ENCODE results near the gene CAMTA1. TPM values are rescaled to one million over a fixed set of nuclear protein-coding genes. Genes with fewer than 3 reads are reported as not detected.

CAMTA1 gene
- total and polyA plus RNA-seq, 4 donors, result 18.0 to 93.5 (median 35.8) TPM

DNA sequence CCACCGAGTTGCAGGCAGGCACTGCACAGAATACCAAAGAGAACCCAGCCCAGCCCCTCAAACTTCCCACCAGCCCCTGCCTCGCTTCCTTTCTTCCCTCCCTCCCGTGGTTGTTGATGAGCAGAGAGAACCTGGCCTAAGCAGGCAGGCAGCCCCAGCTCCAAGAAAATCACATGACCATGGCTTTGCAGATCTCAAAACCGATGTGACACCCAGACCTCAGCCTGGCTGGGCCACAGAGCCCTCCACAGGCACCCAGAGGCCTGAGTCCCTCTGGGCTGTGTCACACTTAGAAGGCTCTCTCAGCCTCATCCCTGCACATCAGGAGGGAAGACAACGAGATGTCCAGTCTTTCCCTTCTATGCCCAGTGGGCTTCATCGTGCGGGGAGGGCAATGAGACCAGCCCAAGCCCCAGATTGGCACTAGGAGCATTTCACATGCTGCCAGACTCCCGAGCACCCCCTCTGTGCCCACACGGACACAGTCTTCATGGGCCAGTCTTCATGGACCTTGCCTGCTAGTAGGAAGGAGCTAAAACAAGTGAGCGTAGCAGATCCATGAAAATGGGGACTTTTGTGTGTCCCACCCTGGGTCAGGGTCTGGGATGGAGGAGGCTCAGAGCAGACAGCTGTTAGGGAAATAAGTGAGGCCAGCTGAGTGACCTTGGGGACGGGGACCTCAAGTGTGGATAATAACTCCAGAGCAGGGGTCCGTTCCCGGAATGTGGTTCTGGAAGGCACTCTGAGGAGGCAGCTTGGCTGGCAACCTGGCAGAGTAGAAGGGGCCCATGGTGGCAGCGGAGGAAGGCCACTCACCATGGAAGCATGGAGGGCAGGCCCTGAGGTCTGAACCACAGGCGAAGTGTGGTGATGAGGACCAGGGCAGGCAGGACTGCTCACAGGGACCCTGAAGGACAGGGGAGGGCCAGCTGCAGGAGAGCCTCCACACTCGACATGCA lies 781.4 kb downstream of the CAMTA1 start:
- no peak for DNase-seq (ENCODE audit: low spot score)
- TF ChIP-seq, protein P1, sequence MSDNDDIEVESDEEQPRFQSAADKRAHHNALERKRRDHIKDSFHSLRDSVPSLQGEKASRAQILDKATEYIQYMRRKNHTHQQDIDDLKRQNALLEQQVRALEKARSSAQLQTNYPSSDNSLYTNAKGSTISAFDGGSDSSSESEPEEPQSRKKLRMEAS (IDR thresholded peaks at IDR 0.05), result no peak
- no peak for TF ChIP-seq NR2F2 (IDR thresholded peaks at IDR 0.05)
- peaks cover 0 to 13% (median 10%) of the 10 kb centered on the region in 4 donors for H3K4me1 ChIP-seq (ENCODE audit: control insufficient read depth in 4 of 4, insufficient read depth in 4 of 4, low read length in 3 of 4)
- H3K27ac ChIP-seq (ENCODE audit: low read depth in 1 of 2, low read length in 2 of 2), result no peak overlapping the region
- H3K4me3 ChIP-seq (ENCODE audit: low read depth in 1 of 3, low read length in 3 of 3), result no peak overlapping the region
- H3K27me3 ChIP-seq (ENCODE audit: control insufficient read depth in 4 of 4, insufficient read depth in 4 of 4, low read length in 3 of 4), result no peaks in the 10 kb centered on the region
- H3K36me3 ChIP-seq (ENCODE audit: control insufficient read depth in 4 of 4, insufficient read depth in 3 of 4, low read depth in 1 of 4, low read length in 3 of 4), result no peaks in the 10 kb centered on the region
- no peaks in the 10 kb centered on the region for H3K9me3 ChIP-seq (ENCODE audit: control insufficient read depth in 4 of 4, low read length in 3 of 4)
- WGBS, result 88% methylated on average over 16 of the region's 16 CpGs
- H3K9ac ChIP-seq (ENCODE audit: low read depth in 1 of 2, low read length in 2 of 2), result no peak overlapping the region

GRCh38 chr1:7567376-7567775 lies 782.1 kb downstream of the CAMTA1 start:
- no peak for DNase-seq (ENCODE audit: low spot score)
- no peak overlapping the region for H3K9ac ChIP-seq (ENCODE audit: low read depth in 1 of 2, low read length in 2 of 2)
- no peaks in the 10 kb centered on the region for H3K9me3 ChIP-seq (ENCODE audit: control insufficient read depth in 4 of 4, low read length in 3 of 4)
- no peak overlapping the region for H3K27ac ChIP-seq (ENCODE audit: low read depth in 1 of 2, low read length in 2 of 2)
- peaks cover 0 to 14% (median 10%) of the 10 kb centered on the region in 4 donors for H3K4me1 ChIP-seq (ENCODE audit: control insufficient read depth in 4 of 4, insufficient read depth in 4 of 4, low read length in 3 of 4)
- no peak overlapping the region for H3K4me3 ChIP-seq (ENCODE audit: low read depth in 1 of 3, low read length in 3 of 3)
- no peak for TF ChIP-seq JUND (IDR thresholded peaks at IDR 0.05)
- TF ChIP-seq EGR1 (IDR thresholded peaks at IDR 0.05; ENCODE audit: low read depth in 2 of 2), result no peak
- TF ChIP-seq, protein P1 (IDR thresholded peaks at IDR 0.05), result no peak
- TF ChIP-seq TAF1 (conservative IDR thresholded peaks at IDR 0.05), result no peak
- no peak for TF ChIP-seq NR2F2 (IDR thresholded peaks at IDR 0.05)
- TF ChIP-seq SP1 (IDR thresholded peaks at IDR 0.05), result no peak
- TF ChIP-seq CTCF (IDR thresholded peaks at IDR 0.05; ENCODE audit: low read depth, low read length, missing input control), result no peak
- no peak for TF ChIP-seq RAD21 (IDR thresholded peaks at IDR 0.05)
- TF ChIP-seq RXRA (IDR thresholded peaks at IDR 0.05), result no peak
- no peak for TF ChIP-seq YY1 (IDR thresholded peaks at IDR 0.05)
- TF ChIP-seq HNF4G (IDR thresholded peaks at IDR 0.05), result no peak
- no peak for TF ChIP-seq FOXA1 (IDR thresholded peaks at IDR 0.05)
- TF ChIP-seq HNF4A (conservative IDR thresholded peaks at IDR 0.05), result no peak
- no peak for TF ChIP-seq ATF3 (IDR thresholded peaks at IDR 0.05)
- no peak for TF ChIP-seq FOXA2 (IDR thresholded peaks at IDR 0.05)
- TF ChIP-seq REST (IDR thresholded peaks at IDR 0.05), result no peak
- TF ChIP-seq ZBTB33 (IDR thresholded peaks at IDR 0.05), result no peak
- no peak for TF ChIP-seq GABPA (IDR thresholded peaks at IDR 0.05 in 1 of 2, conservative IDR thresholded peaks at IDR 0.05 in 1 of 2)
- H3K27me3 ChIP-seq (ENCODE audit: control insufficient read depth in 4 of 4, insufficient read depth in 4 of 4, low read length in 3 of 4), result no peaks in the 10 kb centered on the region
- WGBS, result 87% methylated on average over 3 of the region's 3 CpGs
- H3K36me3 ChIP-seq (ENCODE audit: control insufficient read depth in 4 of 4, insufficient read depth in 3 of 4, low read depth in 1 of 4, low read length in 3 of 4), result no peaks in the 10 kb centered on the region

Data from liver (tissue), 9 donors.